ENCODE measurements around the gene SEC14L1.

DNA sequence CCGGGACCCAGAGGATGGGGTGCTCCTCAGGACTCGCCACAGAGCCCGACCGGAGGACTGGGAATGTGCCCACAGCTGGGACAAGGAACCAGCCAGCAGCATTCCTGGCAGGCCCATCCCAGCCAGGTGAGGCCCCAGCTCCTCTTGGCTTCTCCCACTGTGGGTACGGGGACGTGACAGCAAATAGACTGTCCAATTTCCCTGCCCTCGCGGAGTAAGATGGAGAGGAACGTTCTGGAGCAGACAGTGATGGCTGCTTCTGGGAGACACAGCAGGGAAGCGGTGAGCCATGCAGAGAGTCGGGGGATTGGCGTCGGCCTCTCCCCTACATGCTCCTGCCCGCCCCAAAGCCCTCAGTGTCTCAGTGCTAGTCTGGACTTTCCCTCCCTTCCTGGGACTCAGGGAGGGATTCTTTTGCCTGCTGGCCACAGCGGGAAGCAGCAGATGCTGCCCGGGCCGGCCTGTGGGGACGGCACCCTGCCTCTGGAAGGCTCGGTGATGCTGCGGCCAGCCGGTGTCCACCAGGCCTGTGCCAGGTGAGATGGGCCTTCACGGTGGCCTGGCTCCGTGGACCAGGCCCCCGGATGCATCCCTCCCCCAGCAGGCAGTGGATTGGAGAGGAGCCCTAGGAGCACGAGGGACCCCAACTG is 89.1 kb downstream of the SEC14L1 start:
- TF ChIP-seq, protein P1, sequence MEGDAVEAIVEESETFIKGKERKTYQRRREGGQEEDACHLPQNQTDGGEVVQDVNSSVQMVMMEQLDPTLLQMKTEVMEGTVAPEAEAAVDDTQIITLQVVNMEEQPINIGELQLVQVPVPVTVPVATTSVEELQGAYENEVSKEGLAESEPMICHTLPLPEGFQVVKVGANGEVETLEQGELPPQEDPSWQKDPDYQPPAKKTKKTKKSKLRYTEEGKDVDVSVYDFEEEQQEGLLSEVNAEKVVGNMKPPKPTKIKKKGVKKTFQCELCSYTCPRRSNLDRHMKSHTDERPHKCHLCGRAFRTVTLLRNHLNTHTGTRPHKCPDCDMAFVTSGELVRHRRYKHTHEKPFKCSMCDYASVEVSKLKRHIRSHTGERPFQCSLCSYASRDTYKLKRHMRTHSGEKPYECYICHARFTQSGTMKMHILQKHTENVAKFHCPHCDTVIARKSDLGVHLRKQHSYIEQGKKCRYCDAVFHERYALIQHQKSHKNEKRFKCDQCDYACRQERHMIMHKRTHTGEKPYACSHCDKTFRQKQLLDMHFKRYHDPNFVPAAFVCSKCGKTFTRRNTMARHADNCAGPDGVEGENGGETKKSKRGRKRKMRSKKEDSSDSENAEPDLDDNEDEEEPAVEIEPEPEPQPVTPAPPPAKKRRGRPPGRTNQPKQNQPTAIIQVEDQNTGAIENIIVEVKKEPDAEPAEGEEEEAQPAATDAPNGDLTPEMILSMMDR (conservative IDR thresholded peaks at IDR 0.05): no peak
- TF ChIP-seq ZFX (IDR thresholded peaks at IDR 0.05): no peak

Measured in C4-2B (cell line).